NCI-H526 (cell line): Measurements from ENCODE around the gene FAM241A.
A peak's percentile ranks its signal among the peaks of the same experiment; 100 is the strongest.
"Not testable (repeated sequence)": the region's sequence is repeated elsewhere in the genome, so short reads cannot be mapped to it uniquely, and the experiment has no call there.

Experiments
- DNase-seq, 2 experiments: peaks; one replicate each; lab custom pipeline; 2025; lab: John Stamatoyannopoulos, UW

FAM241A gene

GRCh38 chr4:112145326-112145789, at the start of gene FAM241A:
FAM241A (plus strand) TSS chr4:112145454; CDS start chr4:112145581, 127 bp downstream.
- peak; percentile 49 to 90 for DNase-seq

DNA sequence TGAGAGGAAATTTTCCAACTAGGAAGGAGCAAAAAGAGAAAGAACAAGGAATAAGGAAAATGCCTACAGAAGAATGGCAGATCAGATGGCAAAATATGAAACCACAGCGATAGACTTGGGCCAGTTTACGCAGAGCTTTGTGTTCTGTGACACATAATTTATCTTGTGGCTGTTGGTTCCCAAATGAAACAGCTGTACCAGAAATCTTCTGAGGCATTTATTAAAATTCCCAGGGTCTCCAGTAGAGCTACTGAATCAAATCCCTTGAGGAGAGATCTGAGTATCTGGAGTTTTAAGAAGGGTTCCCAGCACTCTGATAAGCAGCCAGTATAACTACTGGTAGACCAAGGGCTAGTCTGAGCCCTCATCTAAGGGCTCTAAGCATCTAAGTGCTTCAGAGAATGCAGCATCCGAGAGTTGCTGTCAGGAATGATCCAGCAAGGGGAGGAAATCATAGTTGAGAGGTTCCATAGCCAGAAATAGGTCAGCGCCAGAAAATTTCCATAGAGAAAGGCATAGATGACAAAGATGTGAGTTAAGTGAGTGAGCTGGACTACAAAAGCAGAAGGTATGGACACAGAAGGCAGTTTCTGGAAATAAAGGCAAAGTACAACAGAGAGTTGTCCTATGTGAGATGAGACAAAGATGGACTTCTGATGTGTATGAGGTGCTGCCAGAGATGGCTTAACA, 46.3 kb upstream of the FAM241A start:
- DNase-seq = no peak

GRCh38 chr4:112099701-112100297, 45.5 kb upstream of the FAM241A start:
- DNase-seq = peak; percentile 30 to 53

DNA sequence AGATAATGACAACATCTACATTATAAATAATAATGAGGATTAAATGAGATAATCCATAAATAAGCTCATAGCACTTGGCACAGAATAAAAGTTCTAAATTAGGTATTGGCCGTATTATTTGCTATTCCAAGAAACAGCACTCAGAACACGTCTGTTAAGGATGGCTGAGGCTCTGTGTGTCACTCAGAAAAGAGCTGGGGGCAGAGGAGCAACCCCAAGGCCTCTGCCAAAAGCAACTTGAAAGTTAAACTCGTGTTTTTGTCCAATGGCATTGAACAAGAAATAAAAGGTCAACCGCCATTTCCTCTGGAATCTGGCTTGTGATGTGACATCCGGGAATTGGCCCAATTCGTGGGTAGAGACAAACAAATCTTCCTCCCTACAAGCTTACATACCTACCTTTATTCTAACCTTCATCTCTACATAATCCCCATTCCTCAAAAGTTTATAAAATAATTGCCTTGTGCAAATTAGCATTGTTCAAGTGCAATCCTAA, 42.3 kb upstream of the FAM241A start:
- no peak for DNase-seq

DNA sequence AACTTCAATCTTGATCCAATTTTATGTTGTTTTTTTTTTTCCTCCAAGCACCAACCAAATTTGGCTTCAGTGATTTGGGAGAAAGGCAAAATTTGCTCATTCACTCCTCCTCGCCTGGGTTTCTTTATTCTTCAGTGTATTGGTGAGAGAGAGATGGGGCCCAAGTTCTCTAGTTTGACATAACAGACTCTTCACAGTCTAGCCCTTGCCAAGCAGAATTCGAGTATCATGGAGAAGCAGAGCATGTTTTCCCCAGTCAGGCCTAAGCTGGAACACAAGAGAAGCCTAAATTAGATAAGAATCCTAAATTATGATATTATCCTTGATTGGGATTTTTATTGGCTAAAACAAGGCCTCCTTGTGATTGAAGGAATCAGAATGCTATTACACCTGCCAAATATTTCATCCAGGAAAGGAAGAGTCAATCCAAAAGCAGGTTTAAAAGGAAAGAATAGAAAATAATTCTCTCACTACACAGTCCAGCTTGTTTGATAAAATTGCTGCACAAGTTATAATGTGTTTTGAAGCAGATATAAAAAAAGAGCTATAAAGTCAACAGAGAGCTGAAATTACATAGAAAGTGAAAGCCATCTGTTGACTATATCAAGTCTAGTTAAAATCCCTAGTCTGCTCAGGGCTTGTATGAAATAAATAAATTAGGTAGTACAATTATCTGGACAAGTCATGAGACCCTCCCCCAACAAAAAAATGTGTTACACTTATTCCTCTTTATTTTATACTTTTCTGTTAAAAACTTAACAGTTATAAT, 39.9 kb upstream of the FAM241A start:
- DNase-seq = no peak

DNA sequence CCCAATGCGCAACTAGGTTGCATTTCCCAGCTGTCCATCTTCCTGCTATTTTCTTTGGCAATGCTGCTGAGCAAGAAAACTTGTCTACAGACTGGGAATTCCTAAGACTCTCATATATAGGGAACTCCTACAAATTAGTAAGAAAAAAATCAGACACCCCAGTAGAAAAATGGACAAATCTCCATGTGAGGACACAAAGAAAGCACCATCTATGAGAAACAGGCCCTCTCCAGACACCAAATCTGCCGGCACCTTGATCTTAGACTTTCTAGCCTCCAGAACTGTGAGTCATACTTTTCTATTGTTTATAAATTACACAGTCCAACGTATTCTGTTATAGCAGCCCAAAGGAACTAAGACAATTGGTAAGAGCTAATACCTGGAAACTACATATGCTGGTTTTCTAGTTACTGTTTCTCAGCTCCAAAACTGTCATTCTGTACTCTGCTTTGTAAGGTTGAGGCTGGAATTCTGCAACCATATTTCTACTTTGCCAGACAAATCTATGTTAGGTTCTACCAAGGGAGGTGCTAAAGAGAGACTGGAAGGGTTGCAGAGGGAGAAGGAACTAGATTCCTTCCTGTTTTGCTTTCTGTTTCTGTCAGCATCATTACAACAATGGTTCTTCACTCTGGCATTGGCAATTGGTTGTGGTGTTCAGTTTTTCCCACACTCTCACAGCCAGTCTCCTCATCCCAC, 35.7 kb upstream of the FAM241A start:
- no peak for DNase-seq

GRCh38 chr4:112110059-112110425, 35.2 kb upstream of the FAM241A start:
- no peak for DNase-seq

GRCh38 chr4:112111306-112111705, 33.9 kb upstream of the FAM241A start:
- DNase-seq = no peak

DNA sequence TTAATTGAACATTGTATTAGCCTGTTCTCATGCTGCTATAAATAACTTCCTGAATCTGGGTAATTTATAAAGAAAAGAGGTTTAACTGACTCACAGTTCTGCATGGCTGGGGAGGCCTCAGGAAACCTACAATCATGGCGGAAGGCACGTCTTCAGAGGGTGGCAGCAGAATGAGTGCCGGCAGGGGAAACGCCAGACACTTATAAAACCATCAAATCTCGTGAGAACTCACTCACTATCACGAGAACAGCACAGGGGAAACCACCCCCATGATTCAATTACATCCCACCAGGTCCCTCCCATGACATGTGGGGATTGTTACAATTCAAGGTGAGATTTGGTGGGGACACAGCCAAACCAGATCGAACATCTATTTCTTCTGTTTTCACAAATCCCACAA, 33.2 kb upstream of the FAM241A start:
- DNase-seq = not testable (repeated sequence)

- no peak for DNase-seq
Measured at GRCh38 chr4:112112590-112113170, 32.6 kb upstream of the FAM241A start.

- DNase-seq = no peak
Measured at GRCh38 chr4:112113864-112114263, 31.4 kb upstream of the FAM241A start.

- DNase-seq = no peak
Measured at GRCh38 chr4:112114452-112114851, 30.8 kb upstream of the FAM241A start.

- DNase-seq = no peak
Measured at GRCh38 chr4:112118742-112119352, 26.4 kb upstream of the FAM241A start.

DNA sequence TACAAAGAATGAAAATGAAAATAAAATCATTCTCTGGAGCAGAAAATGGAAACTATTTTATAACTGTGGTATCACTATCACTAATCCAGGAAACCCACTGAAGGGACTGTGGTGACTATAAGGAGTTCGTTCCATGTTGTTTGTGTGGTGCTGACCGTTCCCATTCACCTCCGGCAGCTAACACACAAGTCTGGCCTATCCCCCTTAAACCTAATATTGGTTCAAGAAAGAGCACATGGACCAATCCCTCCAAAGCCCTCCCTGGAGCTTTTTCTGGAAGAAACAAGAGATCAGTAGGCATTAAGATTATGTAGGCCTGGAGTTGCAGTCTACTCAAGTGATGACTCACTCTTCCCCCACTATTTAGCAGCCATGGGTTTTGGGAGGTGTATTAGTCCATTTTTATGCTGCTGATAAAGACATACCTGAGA, 25.9 kb upstream of the FAM241A start:
- DNase-seq = no peak

- DNase-seq = no peak
Measured at GRCh38 chr4:112120021-112120420, 25.2 kb upstream of the FAM241A start.

DNA sequence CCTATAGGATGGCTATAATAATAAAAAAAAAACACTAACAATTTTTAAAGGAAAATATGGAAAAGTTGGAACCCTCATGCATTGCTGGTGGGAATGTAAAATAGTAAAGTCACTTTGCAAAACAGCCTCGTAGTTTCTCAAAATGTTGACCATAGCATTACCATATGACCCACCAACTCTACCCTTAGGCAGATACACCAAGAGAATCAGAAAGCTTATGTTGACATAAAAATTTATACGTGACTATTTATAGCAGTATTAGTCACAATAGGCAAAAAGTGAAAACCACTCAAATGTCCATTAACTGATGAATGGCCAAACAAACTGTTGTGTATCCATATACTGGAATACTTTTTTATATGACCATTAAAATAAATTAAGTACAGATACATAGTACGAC, 19.8 kb upstream of the FAM241A start:
- DNase-seq = no peak

- DNase-seq = no peak
Measured at GRCh38 chr4:112127048-112127637, 18.1 kb upstream of the FAM241A start.

- DNase-seq = no peak
Measured at GRCh38 chr4:112127803-112128202, 17.5 kb upstream of the FAM241A start.

- peak in 1 of 2 experiments; percentile 14 for DNase-seq
Measured at GRCh38 chr4:112128452-112128851, 16.8 kb upstream of the FAM241A start.

- DNase-seq = no peak
Measured at GRCh38 chr4:112130906-112131305, 14.3 kb upstream of the FAM241A start.

DNA sequence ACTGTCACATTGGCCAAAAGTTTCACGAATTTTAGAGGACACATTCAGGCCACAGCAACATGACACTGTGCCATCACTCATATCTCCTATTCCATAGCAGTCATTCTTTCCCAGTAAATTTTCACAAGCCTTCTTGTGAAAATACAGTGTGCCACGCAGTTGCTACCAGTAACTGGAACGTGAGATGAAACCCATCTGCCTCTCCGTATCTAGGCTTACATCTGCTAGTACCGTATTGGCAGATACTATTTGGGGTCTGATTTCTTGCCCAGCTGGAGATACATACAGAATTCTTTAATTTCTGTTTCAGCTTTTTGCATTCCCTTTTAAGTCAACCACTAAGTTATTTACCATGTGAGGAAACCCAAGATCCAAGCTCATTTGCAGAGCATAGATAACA, 8.7 kb upstream of the FAM241A start:
- no peak for DNase-seq
